HG03378 (cell line): ENCODE data around the gene DLK2.

Source experiments
- ATAC-seq: cut with Tn5 transposase; IDR thresholded peaks from one replicate; pipeline ENCODE4 v1.9.1; 2021; ENCODE audit warnings: mild to moderate bottlenecking, moderate library complexity; ENCODE audit not compliant: unreplicated experiment

DLK2 gene

DNA sequence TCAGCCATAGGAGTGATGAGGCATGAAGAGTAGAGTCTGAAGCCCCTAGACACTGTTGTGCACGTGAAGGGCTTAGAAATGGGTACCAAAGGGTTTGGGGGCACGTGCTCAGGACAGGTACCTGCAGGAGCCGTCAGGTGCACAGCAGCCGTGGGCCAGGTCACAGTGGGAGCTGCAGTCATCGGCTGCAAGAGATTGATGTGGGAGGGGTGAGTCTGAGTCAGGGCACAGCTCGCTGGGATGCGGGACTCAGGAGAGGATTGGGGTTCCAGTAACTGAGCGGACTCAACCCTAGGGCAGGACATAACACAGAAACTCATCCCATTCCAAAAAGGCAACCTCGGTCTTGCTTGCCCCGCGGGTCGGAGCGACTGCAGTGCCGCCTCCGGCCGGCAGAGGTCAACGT, 1.1 kb downstream of the DLK2 start:
- ATAC-seq = no peak

- no peak for ATAC-seq
These were observed 1.5 kb downstream of the DLK2 start for GRCh38 chr6:43453831-43454230.

DNA sequence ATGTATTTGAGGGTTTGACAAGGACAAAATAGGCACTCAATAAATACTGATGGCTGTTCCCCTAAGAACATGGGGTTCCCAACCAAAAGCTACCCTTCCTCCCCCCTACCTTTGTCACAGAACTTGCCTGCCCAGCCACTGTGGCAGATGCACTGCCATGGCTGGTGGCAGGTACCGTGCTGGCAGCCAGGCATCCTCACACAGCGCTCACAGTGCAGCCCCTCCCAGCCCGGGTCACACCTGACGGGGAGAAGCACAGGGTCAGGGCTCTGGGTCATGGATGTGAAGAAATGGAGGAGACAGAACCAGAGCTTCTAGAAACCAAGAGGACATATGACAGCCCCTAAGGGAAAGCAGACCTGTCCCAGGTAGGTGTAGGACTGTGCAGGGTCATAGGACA, 2.5 kb downstream of the DLK2 start:
- no peak for ATAC-seq

DNA sequence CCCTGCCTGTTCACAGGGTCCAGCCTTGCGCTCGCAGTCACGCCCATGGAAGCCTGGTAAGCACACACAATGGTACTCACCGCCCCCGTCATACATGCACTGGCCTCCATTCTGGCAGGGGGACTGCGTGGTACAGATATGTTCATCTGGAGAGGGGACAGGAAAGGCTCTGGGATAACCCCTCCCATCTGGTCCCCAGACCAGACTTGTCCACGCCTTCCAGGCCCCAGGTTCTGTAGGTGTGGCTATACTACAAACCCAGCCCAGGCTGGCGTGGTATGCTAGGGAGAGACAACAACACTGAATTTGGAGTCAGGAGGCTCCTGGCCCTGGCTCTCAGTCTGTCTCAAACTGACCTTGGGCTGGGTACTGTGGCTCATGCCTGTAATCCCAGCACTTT, 3.4 kb downstream of the DLK2 start:
- no peak for ATAC-seq

- ATAC-seq = no peak
These were observed 4.0 kb downstream of the DLK2 start for GRCh38 chr6:43451348-43451747.

DNA sequence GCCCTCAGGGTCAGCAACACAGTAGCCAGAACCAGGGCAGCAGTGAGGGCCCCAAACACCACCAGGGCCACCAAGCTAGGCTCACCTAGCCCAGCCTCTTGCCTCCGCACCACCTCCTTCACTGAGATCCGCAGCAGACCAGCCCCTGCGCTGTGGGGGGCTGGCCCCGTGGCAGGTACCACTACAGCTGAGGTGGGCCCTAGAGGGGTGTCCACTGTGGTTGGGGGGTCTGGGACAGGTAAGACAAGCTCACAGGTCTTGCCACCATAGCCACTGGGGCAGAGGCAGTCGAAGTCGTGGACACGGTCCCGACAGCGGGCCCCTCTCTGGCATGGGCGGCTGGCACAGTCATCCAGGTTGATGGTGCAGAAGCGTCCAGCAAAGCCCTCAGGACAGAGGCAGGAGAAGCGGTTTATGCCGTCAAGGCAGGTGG, 4.6 kb downstream of the DLK2 start:
- no peak for ATAC-seq

DNA sequence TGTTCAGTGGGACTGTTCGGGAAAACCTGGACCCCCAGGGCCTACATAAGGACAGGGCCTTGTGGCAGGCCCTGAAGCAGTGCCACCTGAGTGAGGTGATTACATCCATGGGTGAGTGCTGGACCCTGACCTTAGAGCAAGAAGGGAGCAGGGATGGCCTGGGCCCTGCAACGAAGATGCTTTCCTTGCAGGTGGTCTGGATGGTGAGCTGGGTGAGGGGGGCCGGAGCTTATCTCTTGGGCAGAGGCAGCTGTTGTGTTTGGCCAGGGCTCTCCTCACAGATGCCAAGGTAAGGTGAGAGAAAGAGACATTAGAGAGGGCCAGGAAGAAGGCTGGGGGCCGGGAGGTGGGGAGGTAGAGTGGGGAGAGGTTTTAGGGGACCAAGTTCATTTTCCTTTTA, 6.4 kb downstream of the DLK2 start:
- ATAC-seq = no peak

GRCh38 chr6:43447604-43448003, 7.7 kb downstream of the DLK2 start:
- ATAC-seq = no peak

DNA sequence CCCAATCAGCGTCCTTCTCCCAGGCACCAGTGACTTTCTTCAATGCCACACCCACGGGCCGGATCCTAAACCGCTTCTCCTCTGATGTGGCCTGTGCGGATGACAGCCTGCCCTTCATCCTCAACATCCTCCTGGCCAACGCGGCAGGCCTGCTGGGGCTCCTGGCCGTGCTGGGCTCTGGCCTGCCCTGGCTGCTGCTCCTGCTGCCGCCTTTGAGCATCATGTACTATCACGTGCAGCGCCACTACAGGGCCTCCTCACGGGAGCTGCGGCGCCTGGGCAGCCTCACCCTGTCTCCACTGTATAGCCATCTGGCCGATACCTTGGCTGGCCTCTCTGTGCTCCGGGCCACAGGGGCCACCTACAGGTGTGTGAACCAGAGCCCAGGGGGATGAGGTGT, 9.8 kb downstream of the DLK2 start:
- no peak for ATAC-seq

DNA sequence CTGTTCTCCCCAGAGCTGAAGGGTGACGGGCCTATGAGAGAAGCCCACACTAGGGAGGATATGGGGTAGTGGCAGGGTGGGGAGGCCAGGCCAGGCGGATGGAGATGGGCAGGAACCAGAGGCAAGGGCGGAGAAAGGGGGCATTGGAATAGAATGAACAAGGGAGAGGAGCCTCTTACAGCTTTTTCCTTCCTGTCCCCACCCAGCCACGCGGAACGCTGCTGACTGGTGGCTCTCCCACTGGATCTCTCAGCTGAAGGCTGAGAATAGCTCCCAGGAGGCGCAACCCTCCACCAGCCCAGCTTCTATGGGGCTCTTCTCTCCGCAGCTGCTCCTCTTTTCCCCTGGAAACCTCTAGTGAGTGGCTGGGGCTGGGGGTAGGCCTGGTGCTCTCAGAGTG, 10.8 kb downstream of the DLK2 start:
- ATAC-seq = no peak

- ATAC-seq = no peak
These were observed 11.3 kb downstream of the DLK2 start for GRCh38 chr6:43444036-43444435.

GRCh38 chr6:43442935-43443334, 12.4 kb downstream of the DLK2 start:
- no peak for ATAC-seq

- ATAC-seq = no peak
These were observed 17.6 kb downstream of the DLK2 start for GRCh38 chr6:43437700-43438099.

DNA sequence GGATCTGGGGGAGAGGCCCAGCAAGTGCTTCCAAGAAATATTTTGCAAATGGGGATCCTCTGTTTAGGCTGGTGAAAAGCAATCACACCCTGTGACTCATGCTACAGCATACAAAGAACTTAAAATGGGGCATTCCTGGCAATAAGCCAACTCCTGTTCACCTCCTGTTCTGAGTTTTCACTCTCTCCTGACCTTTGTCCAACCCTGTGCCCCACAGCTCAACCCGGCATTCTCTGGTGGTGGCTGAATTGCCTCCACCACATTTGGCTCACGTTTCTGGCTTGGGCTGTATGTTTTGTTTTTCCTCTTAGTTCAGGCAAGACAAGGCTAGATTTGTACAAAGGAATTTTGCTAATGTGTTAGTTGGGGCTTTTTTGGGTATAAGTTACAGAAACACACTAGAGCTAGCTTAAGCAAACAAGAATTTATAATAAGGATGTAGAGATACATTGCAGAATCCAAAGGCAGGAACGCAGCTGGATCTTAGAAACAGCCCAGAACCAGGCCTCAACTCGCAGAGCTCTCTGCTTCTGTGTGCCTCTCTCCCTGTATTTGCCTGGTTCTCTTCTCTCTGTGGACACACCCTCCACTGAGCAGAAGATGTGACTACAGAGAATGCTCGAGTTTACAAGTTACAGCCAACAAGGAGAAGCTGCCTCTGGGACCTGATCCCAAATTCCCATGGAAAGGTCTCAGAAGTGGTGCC, 18.6 kb downstream of the DLK2 start:
- no peak for ATAC-seq

GRCh38 chr6:43435682-43436437, 19.5 kb downstream of the DLK2 start:
- no peak for ATAC-seq

DNA sequence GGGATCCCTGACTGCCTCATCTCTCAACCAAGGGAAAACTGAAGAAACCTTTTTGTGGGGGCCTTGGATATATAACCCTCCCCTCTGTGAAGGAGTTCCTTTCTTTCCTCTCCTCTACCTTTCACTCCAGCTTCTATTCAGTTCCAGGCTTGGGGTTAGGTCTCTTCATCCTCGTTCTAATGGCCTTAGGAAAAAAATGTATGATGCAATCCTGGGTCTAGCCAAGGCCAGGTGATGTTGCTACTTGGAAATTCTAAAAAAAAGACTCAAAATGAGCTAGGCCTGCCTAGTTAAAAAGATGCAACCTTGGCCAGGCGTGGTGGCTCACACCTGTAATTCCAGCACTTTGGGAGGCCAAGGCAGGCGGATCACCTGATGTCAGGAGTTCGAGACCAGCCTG, 20.4 kb downstream of the DLK2 start:
- ATAC-seq = no peak

DNA sequence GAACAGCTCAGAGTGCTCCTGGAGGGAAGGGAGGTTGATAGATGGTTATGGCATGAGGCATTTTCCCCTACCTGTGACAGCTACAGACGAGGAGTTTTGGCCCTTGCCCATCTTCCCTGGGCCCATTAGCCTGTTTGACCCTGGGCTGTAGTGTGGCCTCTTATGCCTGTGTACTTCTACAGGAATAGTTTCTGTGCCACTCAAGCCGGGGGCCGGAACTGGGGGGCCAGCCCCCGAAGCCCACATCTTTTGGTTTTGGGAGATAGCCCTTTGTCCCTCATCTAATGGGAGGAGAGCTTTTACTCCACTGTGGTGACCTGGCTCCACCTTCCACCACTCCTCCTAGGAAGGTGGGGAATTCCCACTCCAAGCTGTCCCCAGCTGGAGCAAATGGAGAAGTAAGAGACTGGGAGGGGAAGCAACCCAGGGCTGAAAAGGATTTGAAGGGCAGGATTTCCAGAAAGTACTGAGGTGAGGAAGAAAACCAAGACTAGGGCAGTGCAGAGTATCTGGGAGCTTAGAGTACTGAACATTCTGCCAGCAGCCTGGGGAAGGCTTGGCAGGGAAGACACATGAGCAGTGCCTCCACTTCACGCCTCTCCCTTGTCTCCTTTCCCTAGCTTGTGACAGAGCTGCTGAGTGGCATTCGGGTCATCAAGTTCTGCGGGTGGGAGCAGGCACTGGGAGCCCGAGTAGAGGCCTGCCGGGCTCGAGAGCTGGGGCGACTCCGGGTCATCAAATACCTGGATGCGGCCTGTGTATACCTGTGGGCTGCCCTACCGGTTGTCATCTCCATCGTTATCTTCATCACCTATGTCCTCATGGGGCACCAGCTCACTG, 21.1 kb downstream of the DLK2 start:
- ATAC-seq = no peak

DNA sequence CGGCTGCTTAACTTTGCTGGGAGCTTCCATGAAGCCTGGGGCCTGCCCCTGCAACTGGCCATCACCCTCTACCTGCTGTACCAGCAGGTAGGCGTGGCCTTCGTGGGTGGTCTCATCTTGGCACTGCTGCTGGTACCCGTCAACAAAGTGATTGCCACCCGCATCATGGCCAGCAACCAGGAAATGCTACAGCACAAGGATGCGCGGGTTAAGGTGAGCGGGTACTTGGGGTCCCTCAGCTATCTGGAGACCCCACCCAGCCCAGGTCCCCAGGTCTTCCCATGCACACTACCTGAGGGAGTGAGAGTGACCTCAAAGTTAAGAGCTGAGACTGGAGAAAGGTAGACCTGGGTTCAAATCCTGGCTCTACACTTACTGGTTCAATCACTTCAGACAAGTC, 22.2 kb downstream of the DLK2 start:
- ATAC-seq = no peak

GRCh38 chr6:43432009-43432945, 23.1 kb downstream of the DLK2 start:
- ATAC-seq = no peak

DNA sequence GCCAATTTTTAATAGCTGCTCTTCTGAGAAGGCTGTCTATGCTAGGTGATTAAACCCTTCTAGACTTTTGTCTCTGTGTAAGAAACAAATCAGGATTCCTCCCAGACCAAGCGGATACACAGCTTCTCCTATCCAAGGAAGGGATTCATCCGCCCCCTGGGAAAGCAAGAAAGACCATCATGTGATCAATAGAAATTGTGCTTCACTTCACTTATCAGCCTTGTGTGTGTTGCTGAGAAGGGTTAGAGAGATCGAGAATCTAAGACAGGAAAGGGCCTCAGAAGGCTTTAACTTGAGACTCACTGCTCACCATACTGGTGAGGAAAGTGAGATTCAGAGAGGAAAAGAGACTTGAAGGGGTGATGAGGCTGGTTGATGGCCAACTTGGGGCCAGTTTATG, 26.5 kb downstream of the DLK2 start:
- no peak for ATAC-seq
